ENCODE results near the gene USP14. TPM values are rescaled to one million over a fixed set of nuclear protein-coding genes. Genes with fewer than 3 reads are reported as not detected.
"Not testable (repeated sequence)": the region's sequence is repeated elsewhere in the genome, so short reads cannot be mapped to it uniquely, and the experiment has no call there.

USP14 gene
- total RNA-seq (10 to 100 TPM; 39.2 to 70.6 (median 43.5) TPM), polyA plus RNA-seq (10 to 100 TPM; 34.0 to 54.6 TPM), total RNA-seq (34.1 reads per million, percentile 63 among the genes with 10 or more reads in this experiment)

DNA sequence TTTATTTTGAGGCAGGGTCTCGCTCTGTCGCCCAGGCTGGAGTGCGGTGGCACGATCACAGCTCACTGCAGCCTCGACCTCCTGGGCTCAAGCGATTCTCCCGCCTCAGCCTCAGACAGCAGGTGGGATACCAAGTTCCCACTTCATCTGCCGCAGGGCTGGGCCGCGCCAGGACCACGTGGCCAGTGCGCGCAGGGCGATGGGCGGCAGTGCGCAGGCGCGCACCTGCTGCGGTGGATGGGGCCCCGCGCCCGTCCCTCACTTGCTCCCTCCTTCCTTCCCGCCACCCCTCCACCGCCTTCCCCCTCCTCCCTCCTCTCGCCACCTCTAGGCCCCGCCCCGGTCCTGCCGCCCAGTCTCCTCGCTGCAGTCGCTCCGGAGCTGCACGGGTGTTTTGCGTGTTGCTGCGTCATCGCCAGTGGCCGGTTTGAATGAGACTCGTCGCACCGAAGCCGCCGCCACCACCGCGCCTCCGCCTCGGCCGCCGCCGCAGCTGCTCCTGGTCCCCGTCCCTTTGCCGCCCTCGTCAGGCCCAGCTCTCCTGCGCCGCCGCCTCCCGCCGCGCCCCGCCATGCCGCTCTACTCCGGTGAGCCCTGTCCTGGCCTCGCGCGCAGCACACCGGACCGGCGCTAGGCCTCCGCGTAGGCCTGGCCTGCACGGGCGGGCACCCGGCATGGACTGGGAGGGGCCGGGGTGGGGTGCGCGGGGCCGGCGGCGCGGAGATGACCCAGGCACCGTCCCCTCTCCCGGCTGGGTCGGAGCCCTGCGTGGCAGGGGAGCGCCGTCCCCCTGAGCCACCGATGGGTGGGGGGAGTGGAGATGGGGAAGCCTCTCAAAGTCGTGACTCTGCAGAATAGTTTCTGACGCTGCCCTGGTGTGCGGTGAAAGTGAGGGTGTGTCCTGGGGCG is at the start of gene USP14:
Gene USP14, plus strand, starts transcription at position 430 of the 909 bp plus-strand sequence. Its CDS starts 142 bp downstream, at position 572.
- Mint-ChIP-seq H3K27ac (peak within 1 kb of the TSS; percentile 80 to 98 (median 95)), H3K27me3 (no peaks in the 10 kb centered on the region), H3K4me3 (peak within 1 kb of the TSS; percentile 85 to 99 (median 96)), H3K4me1 (peaks cover 21 to 50% (median 35%) of the 10 kb centered on the region in 7 donors), H3K9me3 (no peaks in the 10 kb centered on the region), H3K36me3 (peaks cover 0 to 4% (median 0%) of the 10 kb centered on the region in 5 donors)
- H3K9me3 ChIP-seq (ENCODE audit: control insufficient read depth in 2 of 3, low read length in 3 of 3), result no peaks in the 10 kb centered on the region
- peak within 1 kb of the TSS; percentile 84 for H3K27ac ChIP-seq (ENCODE audit: low read depth, low read length)
- peak; percentile 97 for ATAC-seq
- ChIA-PET POLR2A (interaction anchor here (0.9 to 3.5 kb wide), 3 partner anchors 18 to 109 kb away, joined by 3 to 31 read pairs (median 4); partner anchors contain the start of gene THOC1), CTCF (no interaction called here)
- peaks cover 4 to 15% of the 10 kb centered on the region in 2 donors for H3K4me1 ChIP-seq (ENCODE audit: control insufficient read depth in 2 of 2, insufficient read depth in 2 of 2, low read length in 2 of 2)
- H3K36me3 ChIP-seq (ENCODE audit: control insufficient read depth in 2 of 3, insufficient read depth in 3 of 3, low read length in 3 of 3), result no peaks in the 10 kb centered on the region
- peak within 1 kb of the TSS; percentile 38 for H3K4me3 ChIP-seq (ENCODE audit: low read length)
- intact Hi-C loops (cut with micrococcal nuclease), result loop anchor here (1.0 to 5.0 kb wide), 11 partner anchors 16 to 654 kb away; partner anchors contain the start of genes ENOSF1 (in 2 of the 2), THOC1 (in 2 of the 2), YES1 (in 2 of the 2) and CLUL1 (in 1 of the 2)
- peak; percentile 83 to 97 (median 95) for DNase-seq
- H3K27me3 ChIP-seq (ENCODE audit: control insufficient read depth in 2 of 2, insufficient read depth in 2 of 2, low read length in 2 of 2), result no peaks in the 10 kb centered on the region

DNA sequence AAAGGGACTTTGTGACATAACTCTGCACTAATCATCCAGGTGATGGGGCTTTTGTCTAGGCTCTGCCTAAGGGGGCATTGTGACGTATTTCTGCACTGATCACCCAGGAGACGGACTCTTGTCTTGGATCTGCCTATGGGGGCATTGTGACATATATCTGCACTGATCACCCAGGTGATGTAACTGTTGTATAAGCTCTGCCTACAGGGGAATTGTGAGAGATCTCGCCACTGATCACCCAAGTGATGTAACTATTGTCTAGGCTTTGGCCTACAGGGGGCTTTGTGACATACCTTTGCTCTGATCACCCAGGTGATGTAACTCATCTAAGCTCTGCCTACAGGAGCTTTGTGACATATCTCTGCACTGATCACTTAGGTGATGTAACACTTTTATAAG is 49.7 kb upstream of the USP14 start:
- H3K27me3 Mint-ChIP-seq; H3K27me3 ChIP-seq (ENCODE audit: control insufficient read depth in 2 of 2, insufficient read depth in 2 of 2, low read length in 2 of 2); CTCF ChIA-PET; POLR2A ChIA-PET; H3K4me3 Mint-ChIP-seq; H3K36me3 ChIP-seq (ENCODE audit: control insufficient read depth in 2 of 3, insufficient read depth in 3 of 3, low read length in 3 of 3); H3K4me3 ChIP-seq (ENCODE audit: low read length); H3K27ac Mint-ChIP-seq; H3K9me3 ChIP-seq (ENCODE audit: control insufficient read depth in 2 of 3, low read length in 3 of 3); DNase-seq; H3K4me1 ChIP-seq (ENCODE audit: control insufficient read depth in 2 of 2, insufficient read depth in 2 of 2, low read length in 2 of 2); H3K27ac ChIP-seq (ENCODE audit: low read depth, low read length): not testable (repeated sequence)
- intact Hi-C loops (cut with micrococcal nuclease), result loop anchor here in 1 of 2 donors (5.0 kb wide), 1 partner anchor 369 kb away; no protein-coding TSS in a partner anchor
- Mint-ChIP-seq H3K36me3 (peaks cover 0 to 26% (median 0%) of the 10 kb centered on the region in 5 donors), H3K4me1 (peaks cover 4 to 14% (median 7%) of the 10 kb centered on the region in 7 donors), H3K9me3 (peaks cover 16 to 38% (median 30%) of the 10 kb centered on the region in 11 donors)
- peak; percentile 10 for ATAC-seq

DNA sequence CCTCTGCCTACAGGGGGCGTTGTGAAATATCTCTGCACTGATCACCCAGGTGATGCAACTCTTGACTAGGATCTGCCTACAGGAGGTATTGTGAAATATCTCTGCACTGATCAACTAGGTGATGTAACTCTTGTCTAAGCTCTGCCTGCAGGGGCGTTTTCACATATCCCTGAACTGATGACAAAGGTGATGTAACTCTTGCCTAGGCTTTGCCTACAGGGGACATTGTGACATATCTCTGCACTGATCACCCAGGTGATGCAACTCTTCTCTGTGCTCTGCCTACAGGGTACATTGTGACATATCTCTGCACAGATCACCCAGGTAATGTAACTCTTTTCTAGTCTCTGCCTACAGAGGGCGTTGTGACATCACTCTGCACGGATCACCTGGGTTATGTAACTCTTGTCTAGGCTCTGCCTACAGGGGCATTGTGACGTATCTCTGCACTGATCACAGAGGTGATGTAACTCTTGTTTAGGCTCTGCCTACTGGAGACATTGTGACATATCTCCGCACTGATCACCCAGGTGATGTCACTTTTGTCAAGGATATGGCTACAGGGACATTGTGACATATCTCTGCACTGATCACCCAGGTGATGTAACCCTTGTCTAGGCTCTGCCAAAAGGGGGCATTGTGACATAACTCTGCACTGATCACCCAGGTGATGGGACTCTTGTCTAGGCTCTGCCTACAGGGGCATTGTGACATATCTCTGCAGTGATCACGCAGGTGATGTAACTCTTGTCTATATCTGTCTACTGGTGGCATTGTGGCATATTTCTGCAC is 49.0 kb upstream of the USP14 start:
- H3K27me3 ChIP-seq (ENCODE audit: control insufficient read depth in 2 of 2, insufficient read depth in 2 of 2, low read length in 2 of 2); H3K4me1 ChIP-seq (ENCODE audit: control insufficient read depth in 2 of 2, insufficient read depth in 2 of 2, low read length in 2 of 2); H3K27ac ChIP-seq (ENCODE audit: low read depth, low read length); CTCF ChIA-PET; H3K36me3 ChIP-seq (ENCODE audit: control insufficient read depth in 2 of 3, insufficient read depth in 3 of 3, low read length in 3 of 3); H3K4me3 ChIP-seq (ENCODE audit: low read length); H3K9me3 ChIP-seq (ENCODE audit: control insufficient read depth in 2 of 3, low read length in 3 of 3); H3K27me3 Mint-ChIP-seq; H3K4me3 Mint-ChIP-seq; POLR2A ChIA-PET: not testable (repeated sequence)
- Mint-ChIP-seq H3K9me3 (peaks cover 16 to 38% (median 30%) of the 10 kb centered on the region in 11 donors), H3K4me1 (peaks cover 4 to 14% (median 7%) of the 10 kb centered on the region in 7 donors), H3K27ac (peak overlapping the region in 2 of 9 donors; percentile 4 to 99), H3K36me3 (peaks cover 0 to 26% (median 0%) of the 10 kb centered on the region in 5 donors)
- ATAC-seq (peak; percentile 6), DNase-seq (peak in 8 of 9 donors; percentile 37 to 75 (median 60))
- intact Hi-C loops (cut with micrococcal nuclease), result loop anchor here in 1 of 2 donors (5.0 kb wide), 1 partner anchor 368 kb away; no protein-coding TSS in a partner anchor

GRCh38 chr18:109922-110261 is 48.5 kb upstream of the USP14 start:
- H3K4me3 Mint-ChIP-seq; ATAC-seq; H3K27ac ChIP-seq (ENCODE audit: low read depth, low read length); H3K4me1 ChIP-seq (ENCODE audit: control insufficient read depth in 2 of 2, insufficient read depth in 2 of 2, low read length in 2 of 2); H3K9me3 ChIP-seq (ENCODE audit: control insufficient read depth in 2 of 3, low read length in 3 of 3); CTCF ChIA-PET; H3K27me3 ChIP-seq (ENCODE audit: control insufficient read depth in 2 of 2, insufficient read depth in 2 of 2, low read length in 2 of 2); H3K27me3 Mint-ChIP-seq; POLR2A ChIA-PET; H3K4me3 ChIP-seq (ENCODE audit: low read length); H3K36me3 ChIP-seq (ENCODE audit: control insufficient read depth in 2 of 3, insufficient read depth in 3 of 3, low read length in 3 of 3): not testable (repeated sequence)
- DNase-seq, result peak in 3 of 9 donors; percentile 26 to 68 (median 32)
- Mint-ChIP-seq H3K4me1 (peaks cover 4 to 14% (median 7%) of the 10 kb centered on the region in 7 donors), H3K9me3 (peaks cover 16 to 38% (median 30%) of the 10 kb centered on the region in 11 donors), H3K36me3 (peaks cover 0 to 26% (median 0%) of the 10 kb centered on the region in 5 donors), H3K27ac (peak overlapping the region in 2 of 9 donors; percentile 1 to 99)
- intact Hi-C loops (cut with micrococcal nuclease), result loop anchor here (2.0 to 5.0 kb wide), 6 partner anchors 49 to 703 kb away; partner anchors contain the start of genes ENOSF1 (in 2 of the 2), THOC1 (in 2 of the 2), USP14 (in 1 of the 2) and YES1 (in 1 of the 2)

GRCh38 chr18:110351-111201 is 47.8 kb upstream of the USP14 start:
- Mint-ChIP-seq H3K4me1 (peaks cover 4 to 14% (median 7%) of the 10 kb centered on the region in 7 donors), H3K9me3 (peaks cover 16 to 38% (median 33%) of the 10 kb centered on the region in 11 donors), H3K36me3 (peaks cover 0 to 26% (median 0%) of the 10 kb centered on the region in 5 donors), H3K27ac (peak overlapping the region in 8 of 9 donors; percentile 85 to 99 (median 91)), H3K4me3 (peak overlapping the region in 9 of 10 donors; percentile 79 to 91 (median 89))
- H3K4me3 ChIP-seq (ENCODE audit: low read length); CTCF ChIA-PET; H3K27me3 Mint-ChIP-seq; H3K9me3 ChIP-seq (ENCODE audit: control insufficient read depth in 2 of 3, low read length in 3 of 3); H3K27me3 ChIP-seq (ENCODE audit: control insufficient read depth in 2 of 2, insufficient read depth in 2 of 2, low read length in 2 of 2); ATAC-seq; H3K36me3 ChIP-seq (ENCODE audit: control insufficient read depth in 2 of 3, insufficient read depth in 3 of 3, low read length in 3 of 3); H3K4me1 ChIP-seq (ENCODE audit: control insufficient read depth in 2 of 2, insufficient read depth in 2 of 2, low read length in 2 of 2); POLR2A ChIA-PET: not testable (repeated sequence)
- peak in 2 of 9 donors; percentile 41 to 66 for DNase-seq
- H3K27ac ChIP-seq (ENCODE audit: low read depth, low read length), result peak overlapping the region; percentile 82
- intact Hi-C loops (cut with micrococcal nuclease), result loop anchor here (1.0 to 5.0 kb wide), 6 partner anchors 48 to 702 kb away; partner anchors contain the start of genes ENOSF1 (in 2 of the 2), THOC1 (in 2 of the 2), USP14 (in 2 of the 2) and YES1 (in 1 of the 2)

Data from naive thymus-derived CD4-positive, alpha-beta T cell (primary cell).